Activated T-cell treated with anti-CD3 and anti-CD28 coated beads, Interleukin-2, amount 50 U/mL, for 72 hours (primary cell): ENCODE data around the gene PPP1R12B. TPM values are rescaled to one million over a fixed set of nuclear protein-coding genes. Genes with fewer than 3 reads are reported as not detected.

Source experiments
- ATAC-seq, 2 donors: fragments of 150-1000 bp; cut with Tn5 transposase; replicated peaks in 1 of 2; 2 replicates each; pipeline ENCODE4 v1.10.0; 2021; ENCODE audit warnings: moderate library complexity in 2 of 2, mild to moderate bottlenecking in 1 of 2
- DNase-seq, 2 donors: peaks; one replicate each; pipeline ENCODE4 v3.0.0; 2021 to 2022; ENCODE audit warnings: mixed read lengths in 1 of 2
- H3K27ac Mint-ChIP-seq: one replicate; pipeline ENCODE4 v1.8.0; 2022; ENCODE audit warnings: mild to moderate bottlenecking, moderate library complexity, mixed read lengths
- H3K27me3 Mint-ChIP-seq: one replicate; pipeline ENCODE4 v1.8.0; 2022; ENCODE audit warnings: low read depth, mixed read lengths
- H3K36me3 Mint-ChIP-seq, 2 donors: one replicate each; pipeline ENCODE4 v1.8.0; 2022; ENCODE audit warnings: mixed read lengths in 2 of 2, mild to moderate bottlenecking in 1 of 2; ENCODE audit not compliant: insufficient read depth in 2 of 2
- H3K4me1 Mint-ChIP-seq: one replicate; pipeline ENCODE4 v1.8.0; 2022; ENCODE audit warnings: low read depth, mixed read lengths
- H3K4me3 Mint-ChIP-seq, 2 donors: one replicate each; pipeline ENCODE4 v1.8.0; 2022; ENCODE audit warnings: mild to moderate bottlenecking in 2 of 2, mixed read lengths in 2 of 2, moderate library complexity in 2 of 2
- H3K9me3 Mint-ChIP-seq, 2 donors: one replicate each; pipeline ENCODE4 v1.8.0; 2022; ENCODE audit warnings: mixed read lengths in 2 of 2
- total RNA-seq, 2 donors: library from RNA; stranded (reverse); gene quantifications; one replicate each; pipeline ENCODE4 v1.2.3, GENCODE V29; 2022

The PPP1R12B gene
- total RNA-seq, result 10 to 100 TPM; 17.6 to 27.0 TPM

GRCh38 chr1:202348509-202349205 is at the start of gene PPP1R12B:
TSS of gene PPP1R12B (plus strand) at chr1:202348699. CDS start at chr1:202348852, 153 bp downstream.
- Mint-ChIP-seq H3K4me3 (peak within 1 kb of the TSS; percentile 89 to 97), H3K36me3 (peaks cover 1 to 3% of the 10 kb centered on the region in 2 donors), H3K4me1 (peaks cover 37% of the 10 kb centered on the region), H3K27ac (peak within 1 kb of the TSS; percentile 97), H3K9me3 (no peaks in the 10 kb centered on the region), H3K27me3 (no peaks in the 10 kb centered on the region)
- peak; percentile 95 to 97 for DNase-seq
- ATAC-seq, result peak; percentile 99

GRCh38 chr1:202302166-202302565 is 46.3 kb upstream of the PPP1R12B start:
- H3K4me1 Mint-ChIP-seq, result no peaks in the 10 kb centered on the region
- DNase-seq (no peak), ATAC-seq (no peak)
- no peaks in the 10 kb centered on the region for H3K9me3 Mint-ChIP-seq
- no peaks in the 10 kb centered on the region for H3K36me3 Mint-ChIP-seq
- no peak overlapping the region for H3K27ac Mint-ChIP-seq
- no peak overlapping the region for H3K4me3 Mint-ChIP-seq
- H3K27me3 Mint-ChIP-seq, result no peaks in the 10 kb centered on the region

- no peak overlapping the region for H3K4me3 Mint-ChIP-seq
- H3K36me3 Mint-ChIP-seq, result no peaks in the 10 kb centered on the region
- H3K27ac Mint-ChIP-seq, result no peak overlapping the region
- DNase-seq, result no peak
- H3K9me3 Mint-ChIP-seq, result no peaks in the 10 kb centered on the region
- no peaks in the 10 kb centered on the region for H3K4me1 Mint-ChIP-seq
- no peaks in the 10 kb centered on the region for H3K27me3 Mint-ChIP-seq
- no peak for ATAC-seq
Measured at GRCh38 chr1:202304375-202304774, 44.1 kb upstream of the PPP1R12B start.

GRCh38 chr1:202305168-202305567 is 43.3 kb upstream of the PPP1R12B start:
- H3K4me3 Mint-ChIP-seq, result no peak overlapping the region
- H3K4me1 Mint-ChIP-seq, result no peaks in the 10 kb centered on the region
- no peak overlapping the region for H3K27ac Mint-ChIP-seq
- DNase-seq (no peak), ATAC-seq (no peak)
- H3K36me3 Mint-ChIP-seq, result no peaks in the 10 kb centered on the region
- H3K9me3 Mint-ChIP-seq, result no peaks in the 10 kb centered on the region
- no peaks in the 10 kb centered on the region for H3K27me3 Mint-ChIP-seq

GRCh38 chr1:202306535-202307345 is 41.8 kb upstream of the PPP1R12B start:
- DNase-seq (no peak), ATAC-seq (no peak)
- H3K36me3 Mint-ChIP-seq, result no peaks in the 10 kb centered on the region
- no peaks in the 10 kb centered on the region for H3K27me3 Mint-ChIP-seq
- no peaks in the 10 kb centered on the region for H3K9me3 Mint-ChIP-seq
- H3K27ac Mint-ChIP-seq, result no peak overlapping the region
- H3K4me3 Mint-ChIP-seq, result no peak overlapping the region
- H3K4me1 Mint-ChIP-seq, result no peaks in the 10 kb centered on the region

- Mint-ChIP-seq H3K27ac (no peak overlapping the region), H3K9me3 (no peaks in the 10 kb centered on the region), H3K36me3 (no peaks in the 10 kb centered on the region), H3K27me3 (peaks cover 10% of the 10 kb centered on the region), H3K4me1 (no peaks in the 10 kb centered on the region), H3K4me3 (no peak overlapping the region)
- DNase-seq, result no peak
- no peak for ATAC-seq
Measured at GRCh38 chr1:202310071-202310725, 38.3 kb upstream of the PPP1R12B start.

GRCh38 chr1:202310746-202311145 is 37.8 kb upstream of the PPP1R12B start:
- no peak for ATAC-seq
- H3K9me3 Mint-ChIP-seq, result no peaks in the 10 kb centered on the region
- peaks cover 10% of the 10 kb centered on the region for H3K27me3 Mint-ChIP-seq
- H3K36me3 Mint-ChIP-seq, result no peaks in the 10 kb centered on the region
- no peak overlapping the region for H3K4me3 Mint-ChIP-seq
- no peak for DNase-seq
- H3K4me1 Mint-ChIP-seq, result no peaks in the 10 kb centered on the region
- H3K27ac Mint-ChIP-seq, result no peak overlapping the region

GRCh38 chr1:202311875-202312635 is 36.4 kb upstream of the PPP1R12B start:
- H3K9me3 Mint-ChIP-seq, result no peaks in the 10 kb centered on the region
- H3K27ac Mint-ChIP-seq, result no peak overlapping the region
- H3K36me3 Mint-ChIP-seq, result no peaks in the 10 kb centered on the region
- ATAC-seq (no peak), DNase-seq (no peak)
- H3K4me3 Mint-ChIP-seq, result no peak overlapping the region
- H3K27me3 Mint-ChIP-seq, result peaks cover 10% of the 10 kb centered on the region
- H3K4me1 Mint-ChIP-seq, result no peaks in the 10 kb centered on the region

- peaks cover 10% of the 10 kb centered on the region for H3K27me3 Mint-ChIP-seq
- peak; percentile 65 to 80 for ATAC-seq
Measured at GRCh38 chr1:202315576-202316168, 32.8 kb upstream of the PPP1R12B start.

GRCh38 chr1:202316186-202316585 is 32.3 kb upstream of the PPP1R12B start:
- Mint-ChIP-seq H3K4me3 (no peak overlapping the region), H3K27ac (no peak overlapping the region), H3K27me3 (peaks cover 10% of the 10 kb centered on the region), H3K36me3 (no peaks in the 10 kb centered on the region), H3K9me3 (no peaks in the 10 kb centered on the region), H3K4me1 (peaks cover 12% of the 10 kb centered on the region)
- DNase-seq (no peak), ATAC-seq (no peak)

More at GRCh38 chr1:202315576-202316168, 32.8 kb upstream of the PPP1R12B start:
- peak; percentile 72 to 78 for DNase-seq
- Mint-ChIP-seq H3K4me3 (no peak overlapping the region), H3K27ac (no peak overlapping the region), H3K4me1 (peaks cover 12% of the 10 kb centered on the region), H3K36me3 (no peaks in the 10 kb centered on the region), H3K9me3 (no peaks in the 10 kb centered on the region)

- H3K27ac Mint-ChIP-seq, result no peak overlapping the region
- no peaks in the 10 kb centered on the region for H3K36me3 Mint-ChIP-seq
- H3K4me3 Mint-ChIP-seq, result no peak overlapping the region
- H3K27me3 Mint-ChIP-seq, result peaks cover 10% of the 10 kb centered on the region
- DNase-seq (no peak), ATAC-seq (no peak)
- H3K4me1 Mint-ChIP-seq, result peaks cover 12% of the 10 kb centered on the region
- H3K9me3 Mint-ChIP-seq, result no peaks in the 10 kb centered on the region
Measured at GRCh38 chr1:202317941-202318925, 30.3 kb upstream of the PPP1R12B start.
